HG02870 (cell line): Measurements from ENCODE around the gene EEF2.

Source experiments
- ATAC-seq: cut with Tn5 transposase; IDR thresholded peaks from one replicate; pipeline ENCODE4 v1.9.1; 2021; ENCODE audit warnings: mild to moderate bottlenecking, moderate library complexity; ENCODE audit not compliant: unreplicated experiment

The EEF2 gene

GRCh38 chr19:3986260-3987041, 1.2 kb upstream of the EEF2 start:
- ATAC-seq: no peak

- ATAC-seq: no peak
These were observed 488 bp upstream of the EEF2 start for GRCh38 chr19:3985643-3986259.

GRCh38 chr19:3984584-3984907, 717 bp downstream of the EEF2 start:
- ATAC-seq: no peak

- no peak for ATAC-seq
These were observed 1.2 kb downstream of the EEF2 start for GRCh38 chr19:3983936-3984583.

- no peak for ATAC-seq
These were observed 1.7 kb downstream of the EEF2 start for GRCh38 chr19:3983542-3983914.

GRCh38 chr19:3982701-3983541, 2.3 kb downstream of the EEF2 start:
- ATAC-seq: no peak

GRCh38 chr19:3981736-3982681, 3.3 kb downstream of the EEF2 start:
- ATAC-seq: no peak

- no peak for ATAC-seq
These were observed 3.9 kb downstream of the EEF2 start for GRCh38 chr19:3981373-3981735.

GRCh38 chr19:3980353-3981251, 4.7 kb downstream of the EEF2 start:
- ATAC-seq: no peak

GRCh38 chr19:3979674-3980352, 5.5 kb downstream of the EEF2 start:
- no peak for ATAC-seq

GRCh38 chr19:3979289-3979673, 6.0 kb downstream of the EEF2 start:
- ATAC-seq: no peak

GRCh38 chr19:3978145-3978544, 7.1 kb downstream of the EEF2 start:
- ATAC-seq: no peak

- ATAC-seq: no peak
These were observed 7.8 kb downstream of the EEF2 start for GRCh38 chr19:3977242-3978143.

- no peak for ATAC-seq
These were observed 8.6 kb downstream of the EEF2 start for GRCh38 chr19:3976495-3977241.

- ATAC-seq: no peak
These were observed 9.6 kb downstream of the EEF2 start for GRCh38 chr19:3975637-3976087.

- no peak for ATAC-seq
These were observed 10.1 kb downstream of the EEF2 start for GRCh38 chr19:3975144-3975543.
